ENCODE measurements around the gene CBARP. TPM values are rescaled to one million over a fixed set of nuclear protein-coding genes. Genes with fewer than 3 reads are reported as not detected.

Gene CBARP
- total and polyA plus RNA-seq, 9 of the 15 experiments (the other 6 are each of a cell fraction or from before 2014, with no cell fraction given): 0.03 to 8.9 (median 1.2) TPM; not detected in 1

- no peak for TF ChIP-seq AFF4 (CRISPR knock-in tag; IDR thresholded peaks at IDR 0.05)
- TF ChIP-seq ETS1 (conservative IDR thresholded peaks at IDR 0.05; ENCODE audit: control insufficient read depth, low read depth, low read length): no peak
- TF ChIP-seq ZBTB33 (CRISPR knock-in tag; IDR thresholded peaks at IDR 0.05): peak; percentile 4; the same call in 1 of the 2 replicates
- no peak for TF ChIP-seq SRSF1 (IDR thresholded peaks at IDR 0.05; ENCODE audit: low read depth, low read length)
- no peak for TF ChIP-seq ZNF717 (CRISPR knock-in tag; IDR thresholded peaks at IDR 0.05)
- TF ChIP-seq DPF2 (IDR thresholded peaks at IDR 0.05): no peak
- TF ChIP-seq MYBL2 (IDR thresholded peaks at IDR 0.05; ENCODE audit: low read depth): no peak
- TF ChIP-seq MYBL2 (CRISPR knock-in tag; IDR thresholded peaks at IDR 0.05; ENCODE audit: borderline replicate concordance): no peak
- no peak for TF ChIP-seq ZNF175 (CRISPR knock-in tag; IDR thresholded peaks at IDR 0.05; ENCODE audit: low read depth)
Measured at GRCh38 chr19:1228161-1228957, 9.4 kb downstream of the CBARP start (continued).

Measured in K562 (cell line).